SK-N-MC (cell line): ENCODE results near the gene PALM.

Experiments
- DNase-seq: peaks from one replicate; pipeline ENCODE4 v3.0.0-alpha.2; 2011; ENCODE audit warnings: low read depth, low spot score
- H3K27ac ChIP-seq: fragments of 200-600 bp; sonication (generic); 2 replicates; pipeline ENCODE4 v1.5.1; 2016; ENCODE audit warnings: mixed run types
- H3K36me3 ChIP-seq: fragments of 200-600 bp; sonication (generic); 2 replicates; pipeline ENCODE4 v1.6.1; 2017; ENCODE audit warnings: antibody characterized with exemption, low read length, mixed read lengths; ENCODE audit not compliant: insufficient read depth
- H3K4me3 ChIP-seq: fragments of 200-600 bp; sonication (generic); 2 replicates; pipeline ENCODE4 v1.5.1; 2016
- H3K9ac ChIP-seq: fragments of 200-600 bp; sonication (generic); 2 replicates; pipeline ENCODE4 v1.8.0; 2017; ENCODE audit warnings: mixed run types, mixed read lengths; ENCODE audit not compliant: insufficient read length
- H3K9me3 ChIP-seq: fragments of 200-600 bp; sonication (generic); 2 replicates; pipeline ENCODE4 v1.6.1; 2017; ENCODE audit warnings: low read depth, mild to moderate bottlenecking, antibody characterized with exemption, low read length, moderate library complexity, mixed read lengths
- EZH2 ChIP-seq: fragments of 200-600 bp; sonication (generic); IDR thresholded peaks from one replicate; pipeline ENCODE4 v1.6.1; 2017; ENCODE audit warnings: antibody characterized with exemption
- FOXP2 ChIP-seq: optimal IDR thresholded peaks from 2 replicates; pipeline ENCODE3; 2011; ENCODE audit warnings: mild to moderate bottlenecking, moderate library complexity; ENCODE audit not compliant: insufficient read depth; ENCODE audit errors: extremely low read length, control extremely low read depth
- POLR2AphosphoS5 ChIP-seq: IDR thresholded peaks from 2 replicates; pipeline ENCODE4 v1.6.1; 2012; ENCODE audit warnings: mild to moderate bottlenecking, low read depth, low read length, borderline replicate concordance

Gene PALM

DNA sequence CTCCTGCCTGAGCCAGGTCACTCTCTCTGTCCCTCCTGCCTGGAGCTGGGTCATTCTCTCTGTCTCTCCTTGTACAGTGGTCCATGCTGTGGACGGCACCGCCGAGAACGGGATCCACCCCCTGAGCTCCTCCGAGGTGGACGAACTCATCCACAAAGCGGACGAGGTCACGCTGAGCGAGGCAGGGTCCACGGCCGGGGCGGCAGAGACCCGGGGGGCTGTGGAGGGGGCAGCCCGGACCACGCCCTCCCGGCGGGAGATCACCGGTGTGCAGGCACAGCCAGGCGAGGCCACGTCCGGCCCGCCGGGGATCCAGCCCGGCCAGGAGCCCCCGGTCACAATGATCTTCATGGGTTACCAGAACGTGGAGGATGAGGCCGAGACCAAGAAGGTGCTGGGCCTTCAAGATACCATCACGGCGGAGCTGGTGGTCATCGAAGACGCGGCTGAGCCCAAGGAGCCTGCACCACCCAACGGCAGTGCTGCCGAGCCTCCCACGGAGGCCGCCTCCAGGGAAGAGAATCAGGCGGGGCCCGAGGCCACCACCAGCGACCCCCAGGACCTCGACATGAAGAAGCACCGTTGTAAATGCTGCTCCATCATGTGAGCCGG is 37.6 kb downstream of the PALM start:
- DNase-seq: no peak
- no peak overlapping the region for H3K27ac ChIP-seq
- no peak overlapping the region for H3K4me3 ChIP-seq
- no peak overlapping the region for H3K9ac ChIP-seq
- no peaks in the 10 kb centered on the region for H3K9me3 ChIP-seq
- no peaks in the 10 kb centered on the region for H3K36me3 ChIP-seq
- no peak for TF ChIP-seq EZH2
- no peak for TF ChIP-seq FOXP2
- TF ChIP-seq POLR2AphosphoS5: no peak

DNA sequence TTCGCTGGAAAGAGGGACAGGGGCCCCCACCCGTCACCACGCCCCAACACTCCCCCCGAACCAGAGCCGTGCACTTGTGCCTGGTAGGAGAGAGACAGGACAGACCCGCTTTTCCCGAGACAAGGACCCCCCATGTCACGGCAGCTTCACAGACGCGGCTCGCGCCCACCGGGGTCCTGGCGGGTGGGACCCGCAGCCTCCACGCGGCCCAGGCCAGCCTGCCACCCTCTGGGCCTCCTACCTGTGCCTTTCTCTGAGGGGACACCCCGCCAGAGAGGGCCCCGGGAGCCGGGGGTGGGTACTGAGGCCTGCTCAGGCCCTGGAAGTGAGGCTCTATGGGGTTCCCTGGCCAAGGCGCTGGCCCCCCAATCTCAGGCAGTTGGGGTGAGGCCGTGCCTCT is 38.2 kb downstream of the PALM start:
- TF ChIP-seq EZH2: no peak
- no peak for TF ChIP-seq POLR2AphosphoS5
- TF ChIP-seq FOXP2: no peak
- H3K4me3 ChIP-seq: no peak overlapping the region

DNA sequence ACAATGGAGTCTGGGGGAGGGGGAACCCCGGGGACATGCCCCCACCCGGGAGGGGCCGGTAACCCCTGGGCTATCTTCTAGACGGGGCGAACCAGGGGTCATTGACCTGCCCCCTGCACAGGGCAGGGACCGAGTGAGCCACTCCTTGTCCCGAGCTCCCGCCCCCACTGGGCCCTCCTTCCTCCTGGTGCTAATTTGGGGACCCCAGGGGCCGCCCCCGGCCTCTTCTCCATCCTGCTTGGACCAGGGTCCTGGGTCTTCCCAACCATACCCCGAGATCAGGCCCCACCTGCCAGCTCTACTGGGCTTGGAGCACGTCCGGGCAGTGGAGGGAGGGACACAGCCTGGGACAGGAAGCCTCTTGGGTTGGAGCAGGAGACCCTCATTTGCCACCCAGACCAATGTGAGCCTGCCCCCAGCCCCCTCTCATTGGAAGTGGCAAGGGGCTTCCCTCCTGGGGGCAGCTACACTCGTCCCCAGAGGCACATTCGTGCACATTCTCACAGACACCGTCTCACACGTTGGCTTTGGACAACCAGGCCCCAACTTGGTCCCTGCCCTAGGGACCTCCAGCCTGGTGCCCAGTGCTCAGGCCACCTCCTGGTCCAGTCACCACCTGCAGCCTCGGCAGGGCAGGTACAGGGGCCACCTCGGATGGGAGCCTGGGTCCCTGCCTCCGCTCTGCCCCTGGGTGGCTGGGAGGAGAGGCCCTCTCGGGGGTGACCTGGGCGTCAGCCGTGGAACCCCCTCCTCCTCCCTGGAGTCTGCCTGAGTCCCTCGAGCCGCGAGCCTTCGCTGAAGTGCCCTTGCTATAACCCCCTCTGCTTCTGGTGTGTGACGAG is 38.9 kb downstream of the PALM start:
- H3K9ac ChIP-seq: no peak overlapping the region
- H3K9me3 ChIP-seq: no peaks in the 10 kb centered on the region
- no peak overlapping the region for H3K27ac ChIP-seq
- no peak for TF ChIP-seq POLR2AphosphoS5
- no peak for TF ChIP-seq EZH2
- TF ChIP-seq FOXP2: no peak
- no peak for DNase-seq
- no peak overlapping the region for H3K4me3 ChIP-seq
- no peaks in the 10 kb centered on the region for H3K36me3 ChIP-seq

More for the DNA sequence above, 38.2 kb downstream of the PALM start:
- Histone ChIP-seq H3K27ac (no peak overlapping the region), H3K36me3 (no peaks in the 10 kb centered on the region), H3K9me3 (no peaks in the 10 kb centered on the region), H3K9ac (no peak overlapping the region)
- no peak for DNase-seq

DNA sequence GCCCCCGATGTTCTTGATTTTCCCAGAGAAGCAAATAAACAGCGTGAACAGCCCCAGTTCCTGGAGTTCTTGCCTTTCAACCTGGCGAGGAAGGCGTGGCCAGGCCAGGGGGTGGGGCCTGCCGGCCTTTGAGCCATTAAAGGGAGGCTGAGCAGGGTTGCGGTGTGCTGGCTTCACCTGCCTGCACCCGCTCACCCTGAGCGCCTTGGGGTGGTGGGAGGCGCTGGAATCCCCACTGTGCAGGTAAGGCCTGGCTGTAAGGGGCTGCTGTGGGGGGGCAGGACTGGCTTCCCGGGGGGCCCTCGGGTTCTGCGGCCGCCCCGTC is 39.5 kb downstream of the PALM start:
- Histone ChIP-seq H3K9me3 (no peaks in the 10 kb centered on the region), H3K27ac (no peak overlapping the region), H3K4me3 (no peak overlapping the region), H3K9ac (no peak overlapping the region), H3K36me3 (no peaks in the 10 kb centered on the region)
- DNase-seq: no peak
- TF ChIP-seq EZH2: no peak
- no peak for TF ChIP-seq POLR2AphosphoS5
- no peak for TF ChIP-seq FOXP2

DNA sequence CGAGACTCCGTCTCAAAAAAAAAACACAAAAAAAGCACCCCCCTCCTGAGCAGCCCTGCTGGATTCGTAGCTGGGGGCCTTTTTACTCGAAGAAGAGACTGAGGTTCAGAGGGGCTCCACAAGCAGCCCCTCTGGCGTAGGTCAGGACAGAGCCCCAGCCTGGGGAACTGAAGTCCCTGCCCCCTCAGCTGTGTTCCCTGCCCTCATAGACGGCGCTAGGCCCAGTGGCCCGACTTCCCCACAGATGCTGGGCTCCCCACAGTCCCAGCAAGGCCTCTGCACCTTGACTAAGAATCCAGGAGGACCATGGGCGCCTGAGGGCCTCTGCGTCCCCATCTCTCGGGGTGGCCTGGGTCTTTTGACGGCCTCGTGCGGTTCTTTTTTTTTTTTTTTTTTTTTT is 41.1 kb downstream of the PALM start:
- H3K27ac ChIP-seq: no peak overlapping the region
- H3K9me3 ChIP-seq: no peaks in the 10 kb centered on the region
- H3K4me3 ChIP-seq: no peak overlapping the region
- DNase-seq: no peak
- no peaks in the 10 kb centered on the region for H3K36me3 ChIP-seq
- H3K9ac ChIP-seq: no peak overlapping the region
- TF ChIP-seq POLR2AphosphoS5 (no peak), EZH2 (no peak), FOXP2 (no peak)

DNA sequence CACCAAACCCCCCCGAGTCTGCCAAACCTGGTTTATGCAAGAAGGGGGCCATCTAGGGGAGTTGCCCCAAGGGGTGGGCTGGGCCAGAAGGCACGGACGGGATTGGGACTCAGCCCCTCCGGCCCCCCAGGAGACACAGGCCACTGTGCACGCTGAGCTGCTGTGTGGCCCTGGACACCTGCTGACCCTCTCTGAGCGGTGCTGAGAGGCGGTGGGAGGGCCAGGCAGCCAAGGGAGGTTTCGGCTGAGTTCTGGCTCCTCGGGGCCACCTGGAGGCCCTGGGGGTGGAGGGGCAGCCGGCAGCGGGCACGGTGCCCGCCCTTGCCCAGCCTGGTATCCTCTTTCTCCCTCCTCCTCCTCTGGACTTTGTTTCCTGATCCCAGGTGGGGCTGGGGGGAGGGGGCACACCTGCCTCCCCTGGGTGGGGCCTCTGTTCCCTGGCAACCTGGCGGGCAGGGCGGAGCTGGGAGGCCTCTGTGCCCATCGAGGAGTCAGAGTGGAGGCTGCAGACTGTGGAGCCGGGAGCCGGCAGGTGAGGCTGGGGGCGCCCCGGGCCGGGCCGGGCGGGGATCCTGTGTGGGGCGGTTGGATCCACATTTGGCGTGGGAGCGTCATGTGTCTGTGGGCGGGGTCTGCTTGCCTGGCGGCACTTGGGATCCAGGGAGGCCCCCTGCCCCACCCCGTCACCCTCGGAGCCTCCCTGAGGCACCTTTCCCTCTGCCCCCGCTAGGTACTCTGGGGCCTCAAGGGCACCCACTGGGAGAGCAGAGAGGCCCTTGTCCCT is 42.1 kb downstream of the PALM start, which contains the start of gene MISP:
Gene MISP (plus strand): TSS at position 473 of the 784 bp plus-strand sequence. CDS start 5,835 bp downstream, outside the sequence.
- no peak for TF ChIP-seq EZH2
- TF ChIP-seq FOXP2: no peak
- TF ChIP-seq POLR2AphosphoS5: no peak
- DNase-seq: no peak
- Histone ChIP-seq H3K36me3 (no peaks in the 10 kb centered on the region), H3K4me3 (no peak within 1 kb of the TSS), H3K9ac (no peak within 1 kb of the TSS), H3K27ac (no peak within 1 kb of the TSS), H3K9me3 (no peaks in the 10 kb centered on the region)

DNA sequence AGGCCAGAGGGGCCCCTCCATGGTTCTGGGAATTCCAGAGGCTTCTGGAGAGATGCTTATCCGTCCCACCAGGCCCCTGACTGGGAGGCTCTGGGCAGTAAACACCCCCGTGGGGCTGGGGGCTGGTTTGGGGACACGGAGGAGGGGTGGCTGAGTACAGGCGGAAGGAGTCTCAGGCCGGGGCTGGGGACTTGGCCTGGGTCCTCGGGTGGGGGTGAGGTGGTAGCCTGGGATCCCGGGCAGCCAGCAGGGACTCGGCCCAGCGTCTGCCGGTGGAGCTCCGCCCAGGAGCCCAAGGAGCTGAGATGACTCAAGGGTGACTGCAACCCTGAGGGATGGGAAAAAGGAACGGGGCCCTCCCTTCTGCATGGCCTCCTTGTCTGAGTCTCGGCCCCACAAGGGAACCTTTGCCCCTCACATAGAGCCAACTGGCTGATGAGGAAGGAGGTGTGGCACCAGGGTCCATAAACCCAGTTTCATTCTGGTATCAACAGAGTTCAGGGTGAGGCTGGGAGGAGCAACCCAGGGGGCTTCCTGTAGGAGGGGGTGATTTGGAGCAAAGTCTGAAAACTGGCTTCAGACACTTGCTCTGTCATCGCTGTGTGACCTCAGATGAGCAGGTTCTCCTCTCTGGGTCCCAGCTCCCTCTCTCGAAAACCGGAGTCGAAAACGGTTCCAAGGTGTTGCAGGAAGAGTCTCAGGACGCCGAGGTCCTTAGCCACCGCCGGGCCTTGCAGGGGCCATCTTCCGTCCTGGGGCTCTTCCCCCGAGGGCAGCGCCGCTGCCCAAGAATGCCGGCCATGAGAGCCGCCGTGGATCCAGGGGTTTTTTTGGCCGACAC is 43.0 kb downstream of the PALM start:
- H3K9me3 ChIP-seq: no peaks in the 10 kb centered on the region
- no peaks in the 10 kb centered on the region for H3K36me3 ChIP-seq
- TF ChIP-seq POLR2AphosphoS5 (no peak), EZH2 (no peak), FOXP2 (no peak)
- DNase-seq: no peak
- no peak overlapping the region for H3K9ac ChIP-seq
- no peak overlapping the region for H3K27ac ChIP-seq
- H3K4me3 ChIP-seq: no peak overlapping the region
